Measurements from ENCODE around the gene ZNF622.

Gene ZNF622

GRCh38 chr5:16431490-16431889 lies 34.1 kb downstream of the ZNF622 start:
- DNase-seq (ENCODE audit: low read depth): no peak
- no peak overlapping the region for H3K4me3 ChIP-seq (ENCODE audit: low read depth, low read length)
- TF ChIP-seq POLR2A (IDR thresholded peaks at IDR 0.05; ENCODE audit: extremely low read depth, insufficient read length) (no peak), MYC (IDR thresholded peaks at IDR 0.05; ENCODE audit: low read depth, low read length) (no peak), CTCF (IDR thresholded peaks at IDR 0.05; ENCODE audit: low read depth, low read length) (no peak)
- TF ChIP-seq, protein P1, sequence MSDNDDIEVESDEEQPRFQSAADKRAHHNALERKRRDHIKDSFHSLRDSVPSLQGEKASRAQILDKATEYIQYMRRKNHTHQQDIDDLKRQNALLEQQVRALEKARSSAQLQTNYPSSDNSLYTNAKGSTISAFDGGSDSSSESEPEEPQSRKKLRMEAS (IDR thresholded peaks at IDR 0.05; ENCODE audit: low read depth, low read length): no peak

DNA sequence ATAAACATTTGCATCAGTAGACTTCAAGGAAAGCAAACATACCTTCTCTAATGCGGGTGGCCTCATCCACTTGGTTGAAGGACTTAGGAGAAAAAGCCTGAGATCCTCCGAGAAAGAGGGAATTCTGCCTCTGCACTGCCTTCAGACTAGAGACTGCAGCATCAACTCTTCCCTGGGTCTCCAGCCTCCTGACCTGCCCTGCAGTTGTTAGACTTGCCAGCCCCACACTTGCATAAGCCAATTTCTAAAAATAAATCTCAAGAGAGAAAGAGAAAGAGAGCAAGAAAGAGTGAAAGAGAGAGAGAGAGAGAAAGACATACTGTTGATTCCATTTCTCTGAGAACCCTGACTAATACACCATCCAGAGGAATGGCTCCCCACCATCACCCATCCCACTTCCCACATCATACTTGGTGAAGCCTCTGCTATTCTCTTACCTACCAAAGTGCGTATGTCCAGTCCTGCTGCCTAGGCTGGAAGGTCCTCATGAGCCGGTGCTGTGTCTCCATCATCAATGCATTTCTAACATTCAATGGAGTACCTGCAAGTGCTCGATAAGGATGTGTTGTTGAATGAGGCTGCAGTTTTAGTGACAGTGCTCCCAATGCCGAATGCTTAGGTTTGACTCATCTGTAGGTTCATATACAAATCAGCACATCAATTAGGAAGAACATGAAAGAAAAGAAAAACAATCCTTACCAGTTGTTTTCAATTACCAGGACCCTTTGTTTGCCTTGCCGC lies 35.1 kb downstream of the ZNF622 start:
- no peak for DNase-seq (ENCODE audit: low read depth)
- TF ChIP-seq CTCF (IDR thresholded peaks at IDR 0.05; ENCODE audit: low read depth, low read length) (no peak), POLR2A (IDR thresholded peaks at IDR 0.05; ENCODE audit: extremely low read depth, insufficient read length) (no peak), MYC (IDR thresholded peaks at IDR 0.05; ENCODE audit: low read depth, low read length) (no peak)
- TF ChIP-seq, protein P1 (IDR thresholded peaks at IDR 0.05; ENCODE audit: low read depth, low read length): no peak
- no peak overlapping the region for H3K4me3 ChIP-seq (ENCODE audit: low read depth, low read length)

- no peak for TF ChIP-seq MYC (IDR thresholded peaks at IDR 0.05; ENCODE audit: low read depth, low read length)
- no peak for TF ChIP-seq CTCF (IDR thresholded peaks at IDR 0.05; ENCODE audit: low read depth, low read length)
- TF ChIP-seq, protein P1 (IDR thresholded peaks at IDR 0.05; ENCODE audit: low read depth, low read length): no peak
- no peak for TF ChIP-seq POLR2A (IDR thresholded peaks at IDR 0.05; ENCODE audit: extremely low read depth, insufficient read length)
- DNase-seq (ENCODE audit: low read depth): no peak
- H3K4me3 ChIP-seq (ENCODE audit: low read depth, low read length): no peak overlapping the region
These were observed 37.2 kb downstream of the ZNF622 start for GRCh38 chr5:16428359-16428758.

- no peak overlapping the region for H3K4me3 ChIP-seq (ENCODE audit: low read depth, low read length)
- TF ChIP-seq POLR2A (IDR thresholded peaks at IDR 0.05; ENCODE audit: extremely low read depth, insufficient read length) (no peak), MYC (IDR thresholded peaks at IDR 0.05; ENCODE audit: low read depth, low read length) (no peak), CTCF (IDR thresholded peaks at IDR 0.05; ENCODE audit: low read depth, low read length) (no peak)
- TF ChIP-seq, protein P1 (IDR thresholded peaks at IDR 0.05; ENCODE audit: low read depth, low read length): no peak
These were observed 38.0 kb downstream of the ZNF622 start for GRCh38 chr5:16427587-16427986.

GRCh38 chr5:16418471-16418922 lies 47.1 kb downstream of the ZNF622 start:
- H3K4me3 ChIP-seq (ENCODE audit: low read depth, low read length): no peak overlapping the region
- no peak for DNase-seq (ENCODE audit: low read depth)
- TF ChIP-seq, protein P1 (IDR thresholded peaks at IDR 0.05; ENCODE audit: low read depth, low read length): no peak
- TF ChIP-seq POLR2A (IDR thresholded peaks at IDR 0.05; ENCODE audit: extremely low read depth, insufficient read length) (no peak), CTCF (IDR thresholded peaks at IDR 0.05; ENCODE audit: low read depth, low read length) (no peak), MYC (IDR thresholded peaks at IDR 0.05; ENCODE audit: low read depth, low read length) (no peak)

More at GRCh38 chr5:16427587-16427986, 38.0 kb downstream of the ZNF622 start:
- no peak for DNase-seq (ENCODE audit: low read depth)

Measured in NB4 (cell line).